ENCODE measurements around the gene FLT1.

DNA sequence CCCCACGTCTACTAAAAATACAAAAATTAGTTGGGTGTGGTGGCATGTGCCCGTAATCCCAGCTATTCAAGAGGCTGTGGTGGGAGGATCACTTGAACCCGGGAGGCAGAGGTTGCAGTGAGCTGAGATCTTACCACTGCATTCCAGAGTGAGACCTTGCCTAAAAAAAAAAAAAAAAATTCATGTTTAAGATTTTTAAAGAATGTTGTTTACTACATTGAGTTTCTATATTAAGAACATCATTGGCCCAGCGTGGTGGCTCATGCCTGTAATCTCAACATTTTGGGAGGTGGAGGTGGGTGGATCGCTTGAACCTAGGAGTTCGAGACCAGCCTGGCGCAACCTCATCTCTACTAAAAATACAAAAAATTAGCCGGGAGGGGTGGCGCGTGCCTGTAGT is 31.9 kb upstream of the FLT1 start:
- TF ChIP-seq GATA3 (IDR thresholded peaks at IDR 0.05; ENCODE audit: low read depth, low read length) = no peak
- TF ChIP-seq GATA2 (IDR thresholded peaks at IDR 0.05; ENCODE audit: low read depth, low read length) = no peak

Data from SH-SY5Y (cell line).